ENCODE results near the gene DCAKD. TPM values are rescaled to one million over a fixed set of nuclear protein-coding genes. Genes with fewer than 3 reads are reported as not detected.

DCAKD gene
- total and polyA plus RNA-seq, 2 experiments from 2014 or later, result 60.6 to 113 TPM

DNA sequence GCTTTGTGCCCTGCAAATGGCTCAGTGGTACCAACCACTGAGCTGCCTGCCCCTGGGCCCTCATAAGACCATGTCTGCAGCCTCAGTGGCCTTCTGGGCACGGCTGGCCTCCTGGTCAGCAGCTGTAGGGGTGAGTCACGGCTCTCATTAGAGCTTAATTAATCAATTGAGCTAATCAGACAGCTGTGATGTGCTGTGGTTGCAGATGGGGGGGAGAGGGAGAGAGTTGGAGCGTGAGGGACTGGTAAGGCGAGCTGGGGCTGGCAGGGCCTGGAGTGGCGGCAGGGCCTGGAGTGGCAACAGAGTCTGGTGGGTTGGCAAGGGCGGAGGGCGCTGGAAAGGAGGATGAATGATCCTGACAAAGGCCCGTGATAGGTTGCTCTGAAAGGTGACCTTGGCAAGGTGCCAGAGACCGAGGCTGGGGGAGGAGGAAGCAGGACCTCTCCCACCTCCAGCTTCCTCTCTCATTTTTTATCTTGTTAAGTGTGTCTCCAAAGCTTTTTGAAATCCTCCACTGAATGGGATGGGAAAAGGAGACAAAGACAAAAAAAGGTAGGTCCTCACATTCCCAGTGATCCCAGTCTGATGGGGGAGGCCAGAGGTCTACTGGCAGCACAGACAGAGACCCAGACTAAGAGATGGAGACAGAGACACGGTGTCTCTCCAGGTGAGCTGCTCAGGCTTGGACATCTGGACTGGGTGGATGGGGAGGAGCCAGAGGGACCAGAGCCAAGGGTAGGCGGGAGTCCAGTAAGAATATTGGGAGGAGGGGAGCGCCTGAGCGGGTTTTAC is 41.6 kb downstream of the DCAKD start:
- Histone ChIP-seq H3K4me3 (no peak overlapping the region), H3K9me3 (ENCODE audit: low read depth) (no peaks in the 10 kb centered on the region), H3K27ac (no peak overlapping the region), H3K4me1 (ENCODE audit: low read depth) (peaks cover 13% of the 10 kb centered on the region), H3K27me3 (no peaks in the 10 kb centered on the region), H3K36me3 (no peaks in the 10 kb centered on the region)
- DNase-seq (ENCODE audit: low read depth in 1 of 2, low spot score in 1 of 2), result no peak
- TF ChIP-seq, protein P1, sequence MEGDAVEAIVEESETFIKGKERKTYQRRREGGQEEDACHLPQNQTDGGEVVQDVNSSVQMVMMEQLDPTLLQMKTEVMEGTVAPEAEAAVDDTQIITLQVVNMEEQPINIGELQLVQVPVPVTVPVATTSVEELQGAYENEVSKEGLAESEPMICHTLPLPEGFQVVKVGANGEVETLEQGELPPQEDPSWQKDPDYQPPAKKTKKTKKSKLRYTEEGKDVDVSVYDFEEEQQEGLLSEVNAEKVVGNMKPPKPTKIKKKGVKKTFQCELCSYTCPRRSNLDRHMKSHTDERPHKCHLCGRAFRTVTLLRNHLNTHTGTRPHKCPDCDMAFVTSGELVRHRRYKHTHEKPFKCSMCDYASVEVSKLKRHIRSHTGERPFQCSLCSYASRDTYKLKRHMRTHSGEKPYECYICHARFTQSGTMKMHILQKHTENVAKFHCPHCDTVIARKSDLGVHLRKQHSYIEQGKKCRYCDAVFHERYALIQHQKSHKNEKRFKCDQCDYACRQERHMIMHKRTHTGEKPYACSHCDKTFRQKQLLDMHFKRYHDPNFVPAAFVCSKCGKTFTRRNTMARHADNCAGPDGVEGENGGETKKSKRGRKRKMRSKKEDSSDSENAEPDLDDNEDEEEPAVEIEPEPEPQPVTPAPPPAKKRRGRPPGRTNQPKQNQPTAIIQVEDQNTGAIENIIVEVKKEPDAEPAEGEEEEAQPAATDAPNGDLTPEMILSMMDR (IDR thresholded peaks at IDR 0.05; ENCODE audit: low read depth, low read length), result no peak

DNA sequence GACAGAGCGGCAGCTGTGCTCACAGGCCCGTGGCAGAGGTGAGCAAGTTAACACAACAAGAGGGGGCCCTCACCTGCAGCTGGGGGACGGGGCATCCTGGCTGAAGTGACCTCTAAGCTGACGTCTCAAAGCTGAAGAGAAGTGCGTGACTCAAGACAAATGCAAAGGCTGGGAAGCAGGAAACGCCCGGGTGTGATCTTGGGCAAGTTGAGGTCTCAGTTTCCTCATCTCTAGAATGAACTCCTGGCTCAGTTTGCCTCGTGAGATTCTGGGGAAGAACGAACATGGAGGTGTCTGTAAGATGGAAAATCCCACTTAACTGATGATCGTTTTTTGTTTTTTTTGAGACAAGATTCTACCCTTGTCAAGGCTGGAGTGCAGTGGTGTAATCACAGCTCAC is 43.2 kb downstream of the DCAKD start:
- Histone ChIP-seq H3K36me3 (no peaks in the 10 kb centered on the region), H3K9me3 (ENCODE audit: low read depth) (no peaks in the 10 kb centered on the region), H3K27ac (no peak overlapping the region), H3K27me3 (no peaks in the 10 kb centered on the region), H3K4me1 (ENCODE audit: low read depth) (peaks cover 16% of the 10 kb centered on the region), H3K4me3 (no peak overlapping the region)
- DNase-seq (ENCODE audit: low read depth in 1 of 2, low spot score in 1 of 2), result no peak
- TF ChIP-seq, protein P1 (IDR thresholded peaks at IDR 0.05; ENCODE audit: low read depth, low read length), result no peak

GRCh38 chr17:45006927-45007461 is 44.4 kb downstream of the DCAKD start:
- Histone ChIP-seq H3K27ac (no peak overlapping the region), H3K27me3 (no peaks in the 10 kb centered on the region), H3K9me3 (ENCODE audit: low read depth) (no peaks in the 10 kb centered on the region), H3K36me3 (no peaks in the 10 kb centered on the region), H3K4me3 (no peak overlapping the region), H3K4me1 (ENCODE audit: low read depth) (peaks cover 12% of the 10 kb centered on the region)
- no peak for DNase-seq (ENCODE audit: low read depth in 1 of 2, low spot score in 1 of 2)
- TF ChIP-seq, protein P1 (IDR thresholded peaks at IDR 0.05; ENCODE audit: low read depth, low read length), result no peak

DNA sequence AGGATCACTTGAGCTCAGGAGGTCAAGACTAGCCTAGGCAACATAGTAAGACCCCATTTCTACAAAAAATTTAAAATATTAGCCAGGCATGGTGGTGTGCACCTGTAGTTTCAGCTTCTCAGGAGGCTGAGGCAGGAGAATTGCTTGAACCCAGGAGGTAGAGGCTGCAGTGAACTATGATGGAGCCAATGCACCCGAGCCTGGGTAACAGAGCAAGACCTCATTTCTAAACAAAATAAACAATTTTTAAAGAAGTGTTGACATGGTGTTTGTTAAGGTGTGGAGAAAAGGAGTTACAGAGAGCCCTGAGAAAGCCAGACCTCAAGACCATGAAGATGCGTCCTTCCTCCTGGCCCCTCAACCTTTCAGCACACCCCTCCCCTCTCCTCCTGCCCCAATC is 45.7 kb downstream of the DCAKD start:
- no peak for DNase-seq (ENCODE audit: low read depth in 1 of 2, low spot score in 1 of 2)
- Histone ChIP-seq H3K36me3 (no peaks in the 10 kb centered on the region), H3K4me3 (no peak overlapping the region), H3K27ac (no peak overlapping the region), H3K27me3 (no peaks in the 10 kb centered on the region), H3K4me1 (ENCODE audit: low read depth) (peaks cover 16% of the 10 kb centered on the region), H3K9me3 (ENCODE audit: low read depth) (no peaks in the 10 kb centered on the region)
- TF ChIP-seq, protein P1 (IDR thresholded peaks at IDR 0.05; ENCODE audit: low read depth, low read length), result no peak

- Histone ChIP-seq H3K36me3 (no peaks in the 10 kb centered on the region), H3K27me3 (no peaks in the 10 kb centered on the region), H3K4me3 (no peak overlapping the region), H3K4me1 (ENCODE audit: low read depth) (peaks cover 16% of the 10 kb centered on the region), H3K9me3 (ENCODE audit: low read depth) (no peaks in the 10 kb centered on the region), H3K27ac (no peak overlapping the region)
- TF ChIP-seq, protein P1 (IDR thresholded peaks at IDR 0.05; ENCODE audit: low read depth, low read length), result no peak
- no peak for DNase-seq (ENCODE audit: low read depth in 1 of 2, low spot score in 1 of 2)
These were observed 47.0 kb downstream of the DCAKD start for GRCh38 chr17:45004388-45004787.

All from cardiac muscle cell (in vitro differentiated cells and primary cell).